CD4-positive, alpha-beta T cell treated with Interleukin-6 for 4 hours (primary cell): ENCODE results near the gene ARHGEF28.

Source experiments
- DNase-seq: peaks from one replicate; pipeline ENCODE4 v3.0.0-alpha.2; 2020; ENCODE audit warnings: mixed read lengths

The ARHGEF28 gene, protein sequence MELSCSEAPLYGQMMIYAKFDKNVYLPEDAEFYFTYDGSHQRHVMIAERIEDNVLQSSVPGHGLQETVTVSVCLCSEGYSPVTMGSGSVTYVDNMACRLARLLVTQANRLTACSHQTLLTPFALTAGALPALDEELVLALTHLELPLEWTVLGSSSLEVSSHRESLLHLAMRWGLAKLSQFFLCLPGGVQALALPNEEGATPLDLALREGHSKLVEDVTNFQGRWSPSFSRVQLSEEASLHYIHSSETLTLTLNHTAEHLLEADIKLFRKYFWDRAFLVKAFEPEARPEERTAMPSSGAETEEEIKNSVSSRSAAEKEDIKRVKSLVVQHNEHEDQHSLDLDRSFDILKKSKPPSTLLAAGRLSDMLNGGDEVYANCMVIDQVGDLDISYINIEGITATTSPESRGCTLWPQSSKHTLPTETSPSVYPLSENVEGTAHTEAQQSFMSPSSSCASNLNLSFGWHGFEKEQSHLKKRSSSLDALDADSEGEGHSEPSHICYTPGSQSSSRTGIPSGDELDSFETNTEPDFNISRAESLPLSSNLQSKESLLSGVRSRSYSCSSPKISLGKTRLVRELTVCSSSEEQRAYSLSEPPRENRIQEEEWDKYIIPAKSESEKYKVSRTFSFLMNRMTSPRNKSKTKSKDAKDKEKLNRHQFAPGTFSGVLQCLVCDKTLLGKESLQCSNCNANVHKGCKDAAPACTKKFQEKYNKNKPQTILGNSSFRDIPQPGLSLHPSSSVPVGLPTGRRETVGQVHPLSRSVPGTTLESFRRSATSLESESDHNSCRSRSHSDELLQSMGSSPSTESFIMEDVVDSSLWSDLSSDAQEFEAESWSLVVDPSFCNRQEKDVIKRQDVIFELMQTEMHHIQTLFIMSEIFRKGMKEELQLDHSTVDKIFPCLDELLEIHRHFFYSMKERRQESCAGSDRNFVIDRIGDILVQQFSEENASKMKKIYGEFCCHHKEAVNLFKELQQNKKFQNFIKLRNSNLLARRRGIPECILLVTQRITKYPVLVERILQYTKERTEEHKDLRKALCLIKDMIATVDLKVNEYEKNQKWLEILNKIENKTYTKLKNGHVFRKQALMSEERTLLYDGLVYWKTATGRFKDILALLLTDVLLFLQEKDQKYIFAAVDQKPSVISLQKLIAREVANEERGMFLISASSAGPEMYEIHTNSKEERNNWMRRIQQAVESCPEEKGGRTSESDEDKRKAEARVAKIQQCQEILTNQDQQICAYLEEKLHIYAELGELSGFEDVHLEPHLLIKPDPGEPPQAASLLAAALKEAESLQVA (N-terminal part only)

DNA sequence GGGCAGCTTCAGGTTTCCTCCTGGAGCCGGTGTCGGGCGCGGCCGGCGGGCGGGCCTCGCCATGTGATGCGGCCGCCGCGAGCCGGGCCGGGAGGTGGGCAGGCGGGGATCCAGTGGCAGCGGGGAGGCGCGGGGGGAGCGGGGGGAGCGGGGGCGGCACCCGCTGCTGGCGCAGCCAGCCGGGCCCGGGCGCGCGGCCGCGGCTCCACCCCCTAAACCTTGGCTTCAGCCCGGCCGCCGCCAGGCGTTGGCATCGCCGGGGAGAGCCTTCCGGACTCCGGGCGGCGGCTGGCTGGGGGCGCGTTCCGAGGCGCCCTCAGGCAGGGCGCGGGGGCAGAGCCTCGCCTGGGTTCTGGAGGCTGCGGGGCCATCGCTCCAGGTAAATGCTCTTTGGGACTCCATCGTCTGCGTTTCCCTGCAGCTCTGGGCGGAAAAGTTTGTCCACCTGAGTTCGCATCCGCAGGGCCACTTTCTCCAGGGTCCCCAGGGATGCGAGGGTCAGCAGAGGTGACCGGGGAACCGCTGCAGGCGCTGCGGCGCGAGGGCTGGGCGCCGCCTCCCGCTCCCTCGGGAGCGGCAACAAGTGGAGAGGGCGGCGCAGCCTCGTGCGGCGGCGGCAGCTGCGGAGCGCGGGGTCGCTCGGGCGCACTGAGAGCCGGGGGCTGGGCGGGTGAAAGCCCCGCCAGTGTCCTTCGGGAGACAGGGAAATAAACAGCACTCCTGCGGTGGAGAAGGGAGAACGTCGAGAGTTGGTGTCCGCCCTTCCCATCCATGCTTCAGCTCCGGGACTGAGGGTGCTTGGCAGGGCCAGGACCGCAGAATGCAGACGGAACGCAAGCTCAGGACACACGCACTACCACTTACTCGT is at the start of gene ARHGEF28:
ARHGEF28 (plus strand) TSS at position 253 of the 868 bp plus-strand sequence. CDS start 58,656 bp downstream, outside the sequence.
- DNase-seq = peak; percentile 23

GRCh38 chr5:73582285-73583145 is 43.5 kb upstream of the ARHGEF28 start:
- DNase-seq = no peak

DNA sequence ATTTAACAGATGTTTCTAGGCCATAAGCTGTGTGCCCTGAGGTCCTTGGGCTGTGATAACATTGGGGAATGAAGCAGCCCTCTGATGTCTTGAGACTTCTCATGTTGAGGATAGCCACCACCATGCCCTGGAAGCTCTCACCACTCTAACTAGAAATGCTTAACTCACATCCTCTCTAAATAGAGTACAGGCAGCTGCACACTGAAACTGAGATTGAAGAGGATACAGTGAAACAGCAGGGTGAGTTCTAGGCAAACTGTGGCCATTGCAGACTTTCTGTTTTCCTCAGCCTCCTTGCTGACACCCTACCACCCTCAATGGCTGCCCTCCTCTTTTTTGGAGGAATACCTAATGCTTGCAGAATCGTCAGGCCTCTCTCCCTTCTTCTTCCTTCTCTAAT is 38.1 kb upstream of the ARHGEF28 start:
- no peak for DNase-seq

DNA sequence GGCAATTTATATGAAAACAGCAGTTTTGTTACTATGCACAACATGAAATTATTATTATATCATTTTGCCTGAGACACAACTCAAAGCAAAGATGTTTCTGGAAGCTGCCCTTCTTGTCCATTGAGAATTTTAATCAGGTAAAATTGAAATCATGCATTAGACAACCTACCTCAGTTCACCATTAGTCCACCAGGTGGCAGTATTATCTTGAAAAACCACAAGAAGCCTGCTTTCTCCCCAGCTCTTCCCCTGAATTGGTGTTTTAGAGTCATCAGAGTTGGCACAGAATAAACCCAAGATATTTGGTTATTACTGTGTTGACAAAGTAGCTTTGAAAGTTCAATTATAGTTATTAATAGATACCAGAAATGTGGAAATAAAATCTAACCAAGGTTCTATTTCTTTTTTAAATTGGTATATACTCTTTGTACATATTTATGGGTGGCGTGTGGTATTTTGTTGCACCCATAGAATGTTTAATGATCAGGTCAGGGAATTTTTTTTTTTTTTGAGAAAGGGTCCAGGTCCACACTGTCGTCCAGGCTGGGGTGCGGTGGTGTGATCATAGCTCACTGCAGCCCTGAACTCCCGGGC is 34.8 kb upstream of the ARHGEF28 start:
- DNase-seq = peak; percentile 65

DNA sequence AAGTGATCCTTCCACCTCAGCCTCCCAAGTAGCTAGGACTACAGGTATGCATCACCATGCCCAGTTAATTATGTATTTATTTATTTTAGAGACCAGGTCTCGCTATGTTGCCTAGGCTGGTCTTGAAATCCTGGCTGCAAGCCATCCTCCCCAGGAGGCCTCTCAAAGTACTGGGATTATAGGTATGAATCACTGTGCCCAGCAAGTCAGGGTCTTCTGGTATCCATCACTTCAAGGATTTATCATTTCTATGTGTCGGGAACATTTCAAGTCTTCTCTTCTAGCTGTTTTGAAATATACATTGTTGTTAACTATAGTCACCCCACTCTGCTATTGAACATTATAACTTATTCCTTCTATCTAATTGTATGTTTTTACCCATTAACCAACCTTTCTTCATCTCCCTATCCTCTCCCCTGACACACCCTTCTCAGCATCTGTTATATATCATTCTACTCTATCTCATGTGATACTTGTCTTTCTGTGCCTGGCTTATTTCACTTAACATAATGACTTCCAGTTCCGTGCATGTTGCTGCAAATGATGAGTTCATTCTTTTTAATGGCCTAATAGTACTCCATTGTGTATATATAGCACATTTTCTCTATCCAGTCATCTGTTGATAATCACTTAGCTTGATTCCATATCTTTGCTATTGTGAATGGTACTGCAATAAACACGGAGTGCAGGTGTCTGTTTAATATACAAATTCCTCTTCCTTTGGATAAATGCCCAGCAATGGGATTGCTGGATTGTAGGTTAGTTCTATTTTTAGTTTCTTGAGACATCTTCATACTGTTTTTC is 34.1 kb upstream of the ARHGEF28 start:
- no peak for DNase-seq

DNA sequence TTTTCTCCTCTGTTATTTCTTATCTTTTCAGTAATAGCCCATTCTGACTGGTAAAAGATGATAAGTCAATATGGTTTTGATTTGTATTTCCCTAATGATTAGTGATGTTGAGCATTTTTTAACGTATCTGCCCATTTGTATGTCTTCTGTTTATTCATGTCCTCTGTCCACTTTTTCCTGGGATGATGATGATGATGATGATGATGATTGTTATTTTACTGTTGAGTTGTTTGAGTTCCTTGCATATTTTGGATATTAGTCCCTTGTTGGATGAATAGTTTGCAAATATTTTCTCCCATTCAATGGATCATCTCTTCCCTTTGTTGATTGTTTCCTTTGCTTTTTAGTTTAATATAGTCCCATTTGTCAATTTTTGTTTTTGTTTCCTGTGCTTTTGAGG is 33.4 kb upstream of the ARHGEF28 start:
- DNase-seq = no peak

- DNase-seq = no peak
Measured at GRCh38 chr5:73596705-73597328, 29.2 kb upstream of the ARHGEF28 start.

GRCh38 chr5:73599380-73599779 is 26.6 kb upstream of the ARHGEF28 start:
- DNase-seq = no peak

- DNase-seq = no peak
Measured at GRCh38 chr5:73603998-73604397, 22.0 kb upstream of the ARHGEF28 start.

DNA sequence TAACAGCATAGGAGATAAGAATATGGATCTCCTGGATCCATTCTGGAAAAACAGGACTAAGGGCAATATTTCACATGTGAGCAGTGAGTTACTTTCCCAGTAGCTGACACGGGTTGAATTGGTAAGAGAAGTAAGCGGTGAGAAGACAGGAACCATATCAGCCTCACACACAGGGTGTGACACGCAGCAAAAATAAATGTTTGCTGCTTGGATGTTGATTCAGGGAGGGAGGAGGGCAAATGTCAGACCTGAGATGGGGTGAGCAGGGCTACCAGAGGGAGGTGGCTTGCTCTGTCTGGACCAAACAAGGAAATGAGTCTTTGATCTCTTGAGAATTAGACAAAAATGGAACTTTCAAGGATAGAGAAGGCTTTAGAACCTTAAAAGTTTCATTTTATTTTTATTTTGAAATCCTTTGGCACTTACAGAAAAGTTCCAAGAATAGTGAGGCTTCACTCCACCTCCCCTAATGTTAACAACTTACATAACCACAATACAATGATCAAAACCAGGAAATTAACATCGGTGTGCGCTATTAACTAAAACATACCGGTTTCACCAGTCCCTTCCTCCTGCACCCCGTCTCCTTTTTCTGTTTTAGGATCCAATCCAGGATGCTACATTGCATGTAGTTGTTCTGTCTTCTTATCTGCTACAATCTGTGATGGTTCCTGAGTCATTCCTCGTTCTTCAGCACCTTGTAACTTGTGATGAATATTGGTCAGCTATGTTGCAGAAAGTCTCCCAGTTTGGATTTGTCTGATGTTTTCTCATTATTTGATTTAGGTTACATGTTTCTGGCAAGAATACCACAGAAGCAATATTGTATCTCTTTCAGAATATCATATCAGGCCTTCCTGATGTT is 20.5 kb upstream of the ARHGEF28 start:
- no peak for DNase-seq

DNA sequence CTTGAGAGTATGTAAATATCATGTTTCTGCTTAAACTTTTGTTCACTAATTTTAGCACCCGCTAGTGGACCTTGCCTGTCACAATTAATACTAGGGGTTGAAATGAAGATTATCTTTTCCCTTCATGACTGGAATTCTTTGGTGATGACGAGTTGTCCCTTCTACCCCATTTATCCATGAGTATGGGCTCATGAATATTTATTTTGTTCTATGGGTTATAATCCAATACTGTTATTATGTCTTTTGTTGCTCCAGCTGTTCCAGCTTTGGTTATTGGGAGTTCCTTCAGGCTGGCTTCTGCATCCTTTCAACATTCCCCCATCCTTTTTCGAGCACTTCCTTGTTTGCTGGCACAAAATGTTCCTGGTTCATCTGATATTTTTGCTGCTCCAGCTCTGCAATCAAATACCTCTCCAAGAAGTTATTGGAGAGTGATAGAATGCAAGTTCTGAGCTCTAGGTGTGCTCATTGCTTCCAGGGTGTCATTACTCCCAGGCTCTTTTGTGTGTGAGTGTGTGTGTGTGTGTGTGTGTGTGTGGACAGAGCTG is 19.7 kb upstream of the ARHGEF28 start:
- DNase-seq = no peak

GRCh38 chr5:73607228-73607627 is 18.8 kb upstream of the ARHGEF28 start:
- no peak for DNase-seq

- DNase-seq = no peak
Measured at GRCh38 chr5:73612799-73613198, 13.2 kb upstream of the ARHGEF28 start.

GRCh38 chr5:73615085-73615484 is 10.9 kb upstream of the ARHGEF28 start:
- no peak for DNase-seq

DNA sequence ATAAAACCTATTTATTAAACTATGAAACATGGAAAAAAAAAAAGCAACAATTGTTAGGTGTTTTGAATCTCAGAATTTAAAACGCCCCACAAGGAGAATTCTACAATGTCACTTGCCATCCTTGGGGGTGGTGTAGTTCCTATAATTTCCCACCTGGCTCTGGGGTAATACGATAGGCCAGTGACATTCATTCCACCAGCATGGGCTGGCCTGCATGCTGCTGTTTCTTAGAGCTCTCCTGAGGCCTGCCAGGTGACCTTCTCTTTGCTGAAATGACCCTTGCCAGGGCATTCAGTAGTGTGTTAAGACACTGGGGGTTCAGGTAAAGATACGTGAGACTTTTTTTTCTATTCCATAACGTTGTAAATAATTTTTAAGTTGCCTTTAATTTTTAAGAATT is 10.0 kb upstream of the ARHGEF28 start:
- DNase-seq = no peak

DNA sequence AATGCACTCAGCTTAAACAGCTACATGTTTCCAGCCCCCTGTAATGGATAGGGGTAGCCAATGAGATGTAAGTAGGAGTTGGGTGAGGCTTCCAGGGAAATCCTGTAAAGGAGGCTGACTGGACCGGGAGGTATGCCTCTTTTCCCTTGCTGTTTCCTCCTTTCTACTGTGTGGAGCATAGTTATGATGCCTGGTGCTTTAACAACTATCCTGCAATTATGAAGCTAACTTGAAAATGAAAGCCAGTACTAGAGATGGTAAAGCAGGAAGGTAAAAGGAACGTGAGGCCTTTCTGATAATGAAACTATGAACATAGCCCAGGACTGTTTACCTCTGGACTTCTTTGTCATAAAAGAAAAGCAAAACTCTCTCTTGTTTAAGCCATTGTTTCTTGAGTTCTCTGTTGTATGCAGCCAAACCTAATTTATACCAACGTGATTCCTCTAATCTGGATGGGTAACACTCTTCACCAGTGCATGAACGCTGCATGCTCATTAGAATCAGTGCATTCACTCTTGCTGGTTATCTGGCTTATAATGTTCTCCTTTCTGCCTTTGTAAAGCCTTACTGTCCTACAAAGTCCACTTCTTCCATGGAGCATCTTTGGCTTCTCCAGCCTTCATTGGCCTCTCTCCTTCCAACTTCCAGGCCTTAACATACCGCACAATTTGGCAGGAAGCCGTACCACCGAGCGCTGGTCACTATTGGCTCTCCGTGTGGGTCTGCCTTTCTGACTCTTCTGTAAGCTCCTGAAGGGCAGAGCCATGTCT is 8.3 kb upstream of the ARHGEF28 start:
- no peak for DNase-seq
